ENCODE results near the gene RND3.

The RND3 gene

GRCh38 chr2:150476809-150477302, 10.6 kb downstream of the RND3 start:
- DNase-seq (ENCODE audit: extremely low read depth in 1 of 2, low read depth in 1 of 2): no peak

- no peak for DNase-seq (ENCODE audit: extremely low read depth in 1 of 2, low read depth in 1 of 2)
Measured at GRCh38 chr2:150476286-150476685, 11.2 kb downstream of the RND3 start.

DNA sequence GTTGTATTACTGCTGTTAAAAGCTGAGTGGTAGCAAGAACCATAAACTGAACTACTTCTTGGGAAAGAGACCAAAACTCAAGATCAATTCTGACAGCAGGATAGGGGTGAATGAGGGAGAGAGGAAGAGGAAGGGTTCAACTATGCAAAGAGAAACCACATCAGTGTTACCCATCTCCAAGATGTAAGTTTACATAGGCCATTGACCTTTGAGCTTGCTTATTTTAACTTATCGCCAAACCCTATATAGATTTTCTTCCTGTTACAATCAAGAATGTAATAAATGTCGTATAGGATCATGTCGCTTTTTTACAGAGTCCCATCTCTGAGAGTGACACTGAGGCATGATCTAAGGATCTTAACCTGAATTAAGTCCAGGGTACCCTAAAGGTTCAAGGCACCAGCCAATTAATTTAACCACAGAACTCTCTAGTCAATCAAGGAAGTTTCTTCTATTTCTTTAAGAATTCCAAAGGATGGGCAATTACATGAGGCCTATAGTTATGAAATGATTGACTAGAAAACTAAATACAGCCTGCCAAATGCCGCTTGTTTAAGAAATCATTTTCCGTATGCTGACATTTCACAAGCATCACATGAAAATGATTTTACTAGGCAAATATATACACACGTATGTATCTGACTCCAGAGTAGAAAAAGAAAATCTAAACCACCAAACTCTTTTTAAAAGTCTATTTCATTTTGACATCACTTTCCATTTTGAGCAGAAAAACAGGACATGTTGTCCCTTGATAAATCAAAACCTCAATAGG, 11.8 kb downstream of the RND3 start:
- DNase-seq (ENCODE audit: extremely low read depth in 1 of 2, low read depth in 1 of 2): no peak

DNA sequence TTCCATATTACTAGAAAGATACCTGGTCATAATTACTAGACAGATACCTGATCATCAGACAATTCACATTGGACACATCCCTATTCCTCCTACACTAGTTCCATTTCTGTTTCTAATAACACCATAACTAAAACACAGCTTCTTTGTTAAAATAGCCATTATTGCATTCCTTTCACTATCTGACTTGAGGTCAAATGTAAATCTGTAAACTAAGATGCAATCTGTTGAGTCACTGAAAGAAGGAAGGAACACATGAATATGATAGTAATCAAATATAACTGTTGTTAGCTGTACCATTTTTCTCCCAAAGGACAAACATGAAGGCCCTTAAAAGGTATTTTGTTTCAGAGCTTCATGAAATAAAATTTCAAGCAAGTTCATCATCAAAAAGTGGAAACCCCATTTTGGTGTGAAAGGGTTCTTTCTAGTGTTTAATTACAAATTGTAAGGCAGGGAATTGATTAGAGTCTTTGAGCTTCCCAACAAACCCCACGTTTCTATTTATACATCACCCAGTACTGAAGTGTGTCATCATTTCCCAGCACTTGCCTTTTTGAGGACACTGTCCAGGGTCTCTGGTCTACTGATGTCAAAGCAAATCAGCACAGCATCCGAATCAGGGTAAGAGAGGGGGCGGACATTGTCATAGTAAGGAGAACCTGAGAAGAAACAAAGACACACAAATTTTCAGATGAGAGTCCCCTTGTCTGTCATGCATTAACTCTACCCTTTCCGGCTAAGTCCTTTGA, 13.0 kb downstream of the RND3 start:
- DNase-seq (ENCODE audit: extremely low read depth in 1 of 2, low read depth in 1 of 2): no peak

- no peak for DNase-seq (ENCODE audit: extremely low read depth in 1 of 2, low read depth in 1 of 2)
Measured at GRCh38 chr2:150473767-150474166, 13.7 kb downstream of the RND3 start.

- DNase-seq (ENCODE audit: extremely low read depth in 1 of 2, low read depth in 1 of 2): no peak
Measured at GRCh38 chr2:150472511-150472899, 15.0 kb downstream of the RND3 start.

- DNase-seq (ENCODE audit: extremely low read depth in 1 of 2, low read depth in 1 of 2): no peak
Measured at GRCh38 chr2:150471813-150472510, 15.5 kb downstream of the RND3 start.

- no peak for DNase-seq (ENCODE audit: extremely low read depth in 1 of 2, low read depth in 1 of 2)
Measured at GRCh38 chr2:150470435-150470834, 17.0 kb downstream of the RND3 start.

GRCh38 chr2:150469706-150470274, 17.7 kb downstream of the RND3 start:
- DNase-seq (ENCODE audit: extremely low read depth in 1 of 2, low read depth in 1 of 2): no peak

- no peak for DNase-seq (ENCODE audit: extremely low read depth in 1 of 2, low read depth in 1 of 2)
Measured at GRCh38 chr2:150468350-150468960, 19.0 kb downstream of the RND3 start.

GRCh38 chr2:150467621-150467963, 19.9 kb downstream of the RND3 start:
- no peak for DNase-seq (ENCODE audit: extremely low read depth in 1 of 2, low read depth in 1 of 2)

DNA sequence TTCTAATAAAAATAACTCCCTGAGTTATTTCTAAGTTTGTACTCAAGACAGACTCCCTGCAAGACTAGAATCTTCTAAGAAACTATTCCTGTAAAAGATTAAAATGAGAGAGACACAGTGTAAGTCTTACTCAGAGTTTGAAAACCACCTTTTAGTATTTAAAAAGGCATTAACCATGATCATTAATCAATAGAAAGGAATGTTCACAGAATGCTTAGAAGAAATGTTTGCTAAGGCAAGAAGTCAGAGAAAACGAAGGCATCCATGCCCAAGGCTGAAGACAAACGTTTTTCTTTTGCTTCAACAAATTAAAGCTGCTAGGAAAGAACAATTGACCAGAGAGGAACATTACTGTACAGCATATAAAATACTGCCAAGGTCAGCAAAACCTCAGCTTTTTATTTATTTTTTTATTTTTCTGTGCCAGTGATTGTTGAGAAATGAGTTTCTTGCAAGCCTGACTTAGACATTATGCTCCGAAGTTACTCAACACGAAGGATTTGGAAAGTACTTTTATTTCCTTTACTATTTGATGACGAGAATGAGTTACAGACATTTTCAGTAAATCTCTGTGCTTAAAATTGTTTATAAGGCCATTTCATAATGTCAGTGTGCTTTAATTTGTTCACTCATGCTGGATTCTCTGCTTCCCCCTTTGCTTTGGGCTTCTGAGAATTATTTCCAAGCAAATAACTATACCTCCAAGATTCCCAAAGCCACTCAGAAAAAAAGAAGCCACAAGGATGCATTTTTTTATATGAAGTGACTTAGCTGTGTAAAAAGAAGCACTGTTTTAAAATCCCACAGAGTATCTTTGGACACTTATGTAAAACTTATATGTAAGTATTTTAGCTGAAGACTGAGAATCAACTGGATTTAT, 20.5 kb downstream of the RND3 start:
- no peak for DNase-seq (ENCODE audit: extremely low read depth in 1 of 2, low read depth in 1 of 2)

DNA sequence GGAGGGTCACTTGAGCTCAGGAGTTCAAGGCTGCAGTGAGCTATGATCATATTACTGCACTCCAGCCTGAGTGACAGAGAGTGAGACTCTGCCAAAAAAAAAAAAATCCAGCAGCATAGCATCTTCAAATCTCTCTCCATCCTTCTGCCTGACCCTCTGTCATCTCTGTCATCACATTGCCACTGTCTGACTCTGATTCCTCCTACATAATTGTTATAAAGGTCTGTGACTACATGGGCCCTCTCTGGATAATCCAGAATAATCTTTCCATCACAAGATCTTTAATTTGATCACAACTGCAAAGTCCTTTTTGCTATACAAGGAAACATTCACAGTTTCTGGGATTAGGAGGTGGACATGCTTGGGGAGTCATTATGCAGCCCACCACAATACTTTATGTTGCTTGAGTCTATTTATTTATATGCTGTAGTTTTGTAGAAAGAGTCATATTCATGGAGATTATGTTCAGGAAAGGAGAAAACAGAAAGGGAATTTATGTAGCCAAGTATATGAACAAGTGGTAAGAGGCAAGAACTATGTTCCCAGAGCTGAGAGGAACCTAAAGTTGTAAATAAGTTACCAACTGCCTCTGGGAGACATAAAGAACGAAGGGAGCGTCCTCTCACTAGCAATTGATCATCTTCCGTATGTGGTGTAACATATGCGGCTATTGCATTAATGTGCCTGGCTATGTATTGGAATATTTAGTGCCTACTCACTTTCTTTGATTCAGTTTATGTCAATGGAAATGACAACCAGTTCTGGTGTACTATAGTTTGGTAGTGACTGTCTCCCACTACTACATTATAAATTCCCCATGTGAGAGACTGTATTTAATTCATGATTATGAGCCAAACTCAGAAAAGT, 21.5 kb downstream of the RND3 start:
- no peak for DNase-seq (ENCODE audit: extremely low read depth in 1 of 2, low read depth in 1 of 2)

DNA sequence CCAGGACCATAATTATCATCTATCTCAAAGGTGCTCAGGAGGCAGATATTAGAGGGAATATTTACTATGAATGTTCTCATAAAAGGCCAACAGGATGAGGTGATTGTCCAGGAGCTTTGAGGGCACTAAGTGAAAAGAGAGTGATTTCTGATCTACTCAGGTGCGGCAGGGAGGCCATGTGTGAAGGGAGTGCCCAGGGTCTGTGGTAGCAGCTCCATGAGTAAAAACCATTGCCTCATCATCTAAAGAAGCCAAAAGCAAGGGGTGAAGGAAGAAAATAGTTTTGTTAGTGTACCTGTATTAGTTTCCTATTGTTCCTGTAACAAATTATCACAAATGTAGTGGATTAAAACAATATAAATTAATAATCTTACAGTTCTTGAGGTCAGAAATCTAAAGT, 22.5 kb downstream of the RND3 start:
- no peak for DNase-seq (ENCODE audit: extremely low read depth in 1 of 2, low read depth in 1 of 2)

- DNase-seq (ENCODE audit: extremely low read depth in 1 of 2, low read depth in 1 of 2): no peak
Measured at GRCh38 chr2:150464270-150464669, 23.2 kb downstream of the RND3 start.

GRCh38 chr2:150462770-150463169, 24.7 kb downstream of the RND3 start:
- no peak for DNase-seq (ENCODE audit: extremely low read depth in 1 of 2, low read depth in 1 of 2)

DNA sequence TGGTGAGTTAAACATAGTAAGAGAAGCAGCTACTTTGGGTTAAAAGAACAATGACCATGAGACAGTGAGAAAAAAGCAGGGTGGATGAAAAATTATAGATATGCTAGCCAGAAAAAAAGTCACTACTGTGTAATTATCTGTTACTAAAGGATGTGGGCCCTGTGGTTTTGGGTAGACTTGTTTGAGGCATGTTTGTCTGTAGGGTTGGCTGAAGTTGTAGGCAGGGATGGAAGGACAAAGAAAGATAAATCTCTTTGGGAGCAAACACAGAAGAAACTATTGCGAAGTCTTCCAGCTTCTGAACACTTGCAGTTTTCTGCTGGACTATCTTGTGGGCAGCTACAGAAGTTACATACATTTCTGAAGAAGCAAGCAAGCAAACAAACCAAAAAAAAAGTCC, 28.2 kb downstream of the RND3 start:
- no peak for DNase-seq (ENCODE audit: extremely low read depth in 1 of 2, low read depth in 1 of 2)

- no peak for DNase-seq (ENCODE audit: extremely low read depth in 1 of 2, low read depth in 1 of 2)
Measured at GRCh38 chr2:150450765-150451164, 36.7 kb downstream of the RND3 start.

DNA sequence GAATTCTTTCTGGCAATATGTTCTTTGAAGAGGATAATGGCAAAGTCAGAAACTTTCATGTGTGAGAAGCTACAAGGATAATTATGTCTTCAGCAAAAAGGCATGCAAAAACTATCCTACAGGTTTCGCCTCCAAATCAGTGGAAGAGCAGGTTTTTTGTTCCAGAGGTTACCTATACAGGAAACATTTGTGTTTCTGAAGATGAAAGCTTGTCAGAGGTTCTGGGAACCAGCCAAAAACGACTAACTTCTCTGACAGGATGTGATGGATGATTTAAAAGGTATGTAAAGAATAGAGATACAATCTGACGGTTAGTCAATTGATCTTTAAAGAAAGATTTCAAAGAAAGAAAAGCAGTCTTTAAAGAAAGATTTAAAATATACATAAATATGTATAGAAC, 37.6 kb downstream of the RND3 start:
- no peak for DNase-seq (ENCODE audit: extremely low read depth in 1 of 2, low read depth in 1 of 2)
